ENCODE results near the gene CCDC87. TPM values are rescaled to one million over a fixed set of nuclear protein-coding genes. Genes with fewer than 3 reads are reported as not detected.
"Not testable (repeated sequence)": the region's sequence is repeated elsewhere in the genome, so short reads cannot be mapped to it uniquely, and the experiment has no call there.

CCDC87 gene
- total RNA-seq, 1 donor from 2014 or later: 0.19 TPM

- no peak overlapping the region for H3K27ac Mint-ChIP-seq
- H3K4me3 Mint-ChIP-seq: no peak overlapping the region
- peaks cover 78% of the 10 kb centered on the region for H3K36me3 Mint-ChIP-seq (ENCODE audit: low read depth)
- H3K9me3 Mint-ChIP-seq: no peaks in the 10 kb centered on the region
- no peaks in the 10 kb centered on the region for H3K27me3 Mint-ChIP-seq
- peaks cover 39% of the 10 kb centered on the region for H3K4me1 Mint-ChIP-seq
- intact Hi-C loops (cut with micrococcal nuclease): no loop called here
- no peak for DNase-seq
These were observed 33.5 kb upstream of the CCDC87 start for GRCh38 chr11:66626382-66626781.

- intact Hi-C loops (cut with micrococcal nuclease): no loop called here
- no peaks in the 10 kb centered on the region for H3K27me3 Mint-ChIP-seq
- peaks cover 42% of the 10 kb centered on the region for H3K4me1 Mint-ChIP-seq
- H3K4me3 Mint-ChIP-seq: no peak overlapping the region
- no peak for DNase-seq
- H3K27ac Mint-ChIP-seq: no peak overlapping the region
- peaks cover 81% of the 10 kb centered on the region for H3K36me3 Mint-ChIP-seq (ENCODE audit: low read depth)
- H3K9me3 Mint-ChIP-seq: no peaks in the 10 kb centered on the region
These were observed 32.9 kb upstream of the CCDC87 start for GRCh38 chr11:66625752-66626149.

GRCh38 chr11:66625041-66625751, 32.3 kb upstream of the CCDC87 start:
- peaks cover 45% of the 10 kb centered on the region for H3K4me1 Mint-ChIP-seq
- no peak for DNase-seq
- H3K9me3 Mint-ChIP-seq: no peaks in the 10 kb centered on the region
- H3K27ac Mint-ChIP-seq: no peak overlapping the region
- no peaks in the 10 kb centered on the region for H3K27me3 Mint-ChIP-seq
- H3K36me3 Mint-ChIP-seq (ENCODE audit: low read depth): peaks cover 83% of the 10 kb centered on the region
- intact Hi-C loops (cut with micrococcal nuclease): no loop called here
- H3K4me3 Mint-ChIP-seq: no peak overlapping the region

GRCh38 chr11:66624450-66624849, 31.6 kb upstream of the CCDC87 start:
- intact Hi-C loops (cut with micrococcal nuclease): no loop called here
- H3K9me3 Mint-ChIP-seq: no peaks in the 10 kb centered on the region
- H3K27ac Mint-ChIP-seq: no peak overlapping the region
- peaks cover 45% of the 10 kb centered on the region for H3K4me1 Mint-ChIP-seq
- DNase-seq: no peak
- H3K27me3 Mint-ChIP-seq: no peaks in the 10 kb centered on the region
- H3K36me3 Mint-ChIP-seq (ENCODE audit: low read depth): peaks cover 83% of the 10 kb centered on the region
- no peak overlapping the region for H3K4me3 Mint-ChIP-seq

- H3K27ac Mint-ChIP-seq: peak overlapping the region; percentile 99
- H3K4me3 Mint-ChIP-seq: peak overlapping the region; percentile 98
- intact Hi-C loops (cut with micrococcal nuclease): loop anchor here (5.0 kb wide), 2 partner anchors 42 to 152 kb away; partner anchors contain the start of gene PELI3
- peaks cover 2% of the 10 kb centered on the region for H3K27me3 Mint-ChIP-seq
- H3K4me1 Mint-ChIP-seq: peaks cover 56% of the 10 kb centered on the region
- DNase-seq: peak; percentile 83
- H3K9me3 Mint-ChIP-seq: no peaks in the 10 kb centered on the region
- H3K36me3 Mint-ChIP-seq (ENCODE audit: low read depth): peaks cover 74% of the 10 kb centered on the region
These were observed 26.3 kb upstream of the CCDC87 start for GRCh38 chr11:66619080-66619554.

- intact Hi-C loops (cut with micrococcal nuclease): loop anchor here (5.0 kb wide), 2 partner anchors 40 to 150 kb away; partner anchors contain the start of gene PELI3
- Mint-ChIP-seq H3K4me1 (peaks cover 39% of the 10 kb centered on the region), H3K27ac (peak overlapping the region; percentile 99), H3K36me3 (ENCODE audit: low read depth) (peaks cover 56% of the 10 kb centered on the region), H3K4me3 (peak overlapping the region; percentile 98), H3K27me3 (peaks cover 2% of the 10 kb centered on the region), H3K9me3 (no peaks in the 10 kb centered on the region)
- DNase-seq: no peak
These were observed 24.4 kb upstream of the CCDC87 start for GRCh38 chr11:66617155-66617834.

GRCh38 chr11:66616379-66617154, 23.7 kb upstream of the CCDC87 start, which contains the start of gene RBM14:
TSS of gene RBM14 (plus strand) at chr11:66616630. CDS start at chr11:66616721, 91 bp downstream.
- intact Hi-C loops (cut with micrococcal nuclease): loop anchor here (1.0 to 5.0 kb wide), 5 partner anchors 22 to 149 kb away; partner anchors contain the start of genes CCDC87, CCS, PELI3 and RBM4
- Mint-ChIP-seq H3K27me3 (peaks cover 2% of the 10 kb centered on the region), H3K4me1 (peaks cover 33% of the 10 kb centered on the region), H3K27ac (peak within 1 kb of the TSS; percentile 99), H3K4me3 (peak within 1 kb of the TSS; percentile 98), H3K9me3 (no peaks in the 10 kb centered on the region), H3K36me3 (ENCODE audit: low read depth) (peaks cover 50% of the 10 kb centered on the region)
- DNase-seq: peak; percentile 100

GRCh38 chr11:66614073-66614472, 21.2 kb upstream of the CCDC87 start:
- H3K4me3 Mint-ChIP-seq: no peak overlapping the region
- H3K27ac Mint-ChIP-seq: no peak overlapping the region
- peaks cover 36% of the 10 kb centered on the region for H3K36me3 Mint-ChIP-seq (ENCODE audit: low read depth)

GRCh38 chr11:66612458-66612857, 19.6 kb upstream of the CCDC87 start:
- Mint-ChIP-seq H3K4me3 (no peak overlapping the region), H3K27ac (no peak overlapping the region), H3K36me3 (ENCODE audit: low read depth) (peaks cover 24% of the 10 kb centered on the region), H3K27me3 (peaks cover 2% of the 10 kb centered on the region), H3K4me1 (peaks cover 13% of the 10 kb centered on the region), H3K9me3 (no peaks in the 10 kb centered on the region)
- no peak for DNase-seq
- intact Hi-C loops (cut with micrococcal nuclease): no loop called here

More at GRCh38 chr11:66614073-66614472, 21.2 kb upstream of the CCDC87 start:
- intact Hi-C loops (cut with micrococcal nuclease): no loop called here
- no peaks in the 10 kb centered on the region for H3K9me3 Mint-ChIP-seq
- no peak for DNase-seq
- H3K27me3 Mint-ChIP-seq: peaks cover 2% of the 10 kb centered on the region
- peaks cover 27% of the 10 kb centered on the region for H3K4me1 Mint-ChIP-seq

GRCh38 chr11:66609721-66610617, 17.1 kb upstream of the CCDC87 start:
- no peak overlapping the region for H3K27ac Mint-ChIP-seq
- no peaks in the 10 kb centered on the region for H3K9me3 Mint-ChIP-seq
- no peak for DNase-seq
- intact Hi-C loops (cut with micrococcal nuclease): no loop called here
- H3K27me3 Mint-ChIP-seq: no peaks in the 10 kb centered on the region
- peaks cover 8% of the 10 kb centered on the region for H3K4me1 Mint-ChIP-seq
- peaks cover 12% of the 10 kb centered on the region for H3K36me3 Mint-ChIP-seq (ENCODE audit: low read depth)
- no peak overlapping the region for H3K4me3 Mint-ChIP-seq

- intact Hi-C loops (cut with micrococcal nuclease): no loop called here
- H3K36me3 Mint-ChIP-seq (ENCODE audit: low read depth): peaks cover 18% of the 10 kb centered on the region
- H3K4me1 Mint-ChIP-seq: peaks cover 8% of the 10 kb centered on the region
- H3K9me3 Mint-ChIP-seq: no peaks in the 10 kb centered on the region
- H3K4me3 Mint-ChIP-seq: no peak overlapping the region
- DNase-seq: no peak
- no peak overlapping the region for H3K27ac Mint-ChIP-seq
- H3K27me3 Mint-ChIP-seq: no peaks in the 10 kb centered on the region
These were observed 14.4 kb upstream of the CCDC87 start for GRCh38 chr11:66607126-66607834.

- H3K9me3 Mint-ChIP-seq; H3K4me1 Mint-ChIP-seq; intact Hi-C loops (cut with micrococcal nuclease); H3K4me3 Mint-ChIP-seq; H3K27ac Mint-ChIP-seq; DNase-seq; H3K27me3 Mint-ChIP-seq: not testable (repeated sequence)
- peaks cover 21% of the 10 kb centered on the region for H3K36me3 Mint-ChIP-seq (ENCODE audit: low read depth)
These were observed 13.7 kb upstream of the CCDC87 start for GRCh38 chr11:66606608-66607007.

Data from activated CD4-positive, alpha-beta T cell treated with anti-CD3 and anti-CD28 coated beads, Interleukin-2, amount 10 ng/mL, durations not matched to agents 24 days and 14 days (primary cell).